Endothelial cell of hepatic sinusoid (primary cell): ENCODE measurements around the gene CLDN9.

ENCODE experiments used
- in situ Hi-C: cut with HindIII; loops from 2 replicates; pipeline ENCODE4 v1.10.0; 2017; ENCODE audit warnings: low sequenced_read_pairs

Gene CLDN9

GRCh38 chr16:3017794-3018506 is 5.2 kb downstream of the CLDN9 start, which contains the start of gene CLDN6:
Gene CLDN6, minus strand, starts transcription at chr16:3018183. Its CDS starts 2,162 bp downstream, at chr16:3016021.
- in situ Hi-C loops = no loop called here

- in situ Hi-C loops = no loop called here
Observed at GRCh38 chr16:3019594-3020246, 7.0 kb downstream of the CLDN9 start.

GRCh38 chr16:3020247-3020603 is 7.5 kb downstream of the CLDN9 start, which contains the start of gene TNFRSF12A:
Gene TNFRSF12A, plus strand, starts transcription at chr16:3020368. Its CDS starts 30 bp downstream, at chr16:3020398.
- in situ Hi-C loops = no loop called here

- in situ Hi-C loops = no loop called here
Observed at GRCh38 chr16:3020604-3021448, 8.1 kb downstream of the CLDN9 start.

GRCh38 chr16:3021449-3022207 is 8.9 kb downstream of the CLDN9 start:
- in situ Hi-C loops = no loop called here

GRCh38 chr16:3022208-3022683 is 9.5 kb downstream of the CLDN9 start:
- in situ Hi-C loops = no loop called here

- in situ Hi-C loops = no loop called here
Observed at GRCh38 chr16:3022684-3023414, 10.1 kb downstream of the CLDN9 start.

- in situ Hi-C loops = no loop called here
Observed at GRCh38 chr16:3023415-3023668, 10.6 kb downstream of the CLDN9 start.

- in situ Hi-C loops = no loop called here
Observed at GRCh38 chr16:3023669-3024478, 11.2 kb downstream of the CLDN9 start, which contains the start of the genes HCFC1R1 and THOC6. Gene HCFC1R1, minus strand, starts transcription at chr16:3023942. Its CDS starts 1 bp downstream, at chr16:3023941. Gene THOC6, plus strand, starts transcription at chr16:3024035. Its CDS starts 292 bp downstream, at chr16:3024327.

GRCh38 chr16:3025032-3026002 is 12.6 kb downstream of the CLDN9 start:
- in situ Hi-C loops = no loop called here

GRCh38 chr16:3026003-3026378 is 13.3 kb downstream of the CLDN9 start:
- in situ Hi-C loops = no loop called here

- in situ Hi-C loops = no loop called here
Observed at GRCh38 chr16:3026609-3027488, 14.1 kb downstream of the CLDN9 start.

GRCh38 chr16:3027489-3027795 is 14.7 kb downstream of the CLDN9 start:
- in situ Hi-C loops = no loop called here

GRCh38 chr16:3027983-3028715 is 15.4 kb downstream of the CLDN9 start:
- in situ Hi-C loops = no loop called here

GRCh38 chr16:3028716-3029319 is 16.1 kb downstream of the CLDN9 start:
- in situ Hi-C loops = no loop called here

GRCh38 chr16:3029491-3030221 is 16.9 kb downstream of the CLDN9 start:
- in situ Hi-C loops = no loop called here
